Tibial artery (tissue), 4 donors: ENCODE measurements around the gene BAZ2B.

Experiments used
- DNase-seq, 2 donors: peaks; one replicate each; pipeline ENCODE4 v3.0.0-alpha.2; 2019
- H3K27ac ChIP-seq, 2 donors: fragments of 200-600 bp; sonication (generic) in 1 of 2; 1 replicate in 1 of 2; 2 replicates in 1 of 2; pipeline ENCODE4 v1.5.1; 2018 to 2019; ENCODE audit warnings: mild to moderate bottlenecking in 1 of 2
- H3K27me3 ChIP-seq, 2 donors: fragments of 200-600 bp; sonication (generic) in 1 of 2; one replicate each; pipeline versions ENCODE4 v1.5.1 to v1.6.0; 2016 to 2019
- H3K36me3 ChIP-seq, 3 donors: fragments of 200-600 bp; sonication (generic) in 2 of 3; one replicate each; pipeline ENCODE4 v1.5.1; 2016 to 2019; ENCODE audit warnings: mild to moderate bottlenecking in 2 of 3
- H3K4me1 ChIP-seq, 4 donors: fragments of 200-600 bp; sonication (generic) in 2 of 4; 1 replicate in 3 of 4; 2 replicates in 1 of 4; pipeline ENCODE4 v1.5.1; 2016 to 2019
- H3K4me3 ChIP-seq, 2 donors: fragments of 200-600 bp; sonication (generic) in 1 of 2; 1 replicate in 1 of 2; 2 replicates in 1 of 2; pipeline ENCODE4 v1.5.1; 2018 to 2019; ENCODE audit warnings: mild to moderate bottlenecking in 2 of 2
- H3K9me3 ChIP-seq, 3 donors: fragments of 200-600 bp; sonication (generic) in 1 of 3; one replicate each; pipeline ENCODE4 v1.5.1; 2016 to 2019
- CTCF ChIP-seq, 2 experiments: fragments of 200-600 bp in 1 of 2; fragments of 450-650 bp in 1 of 2; IDR thresholded peaks; one replicate each; pipeline ENCODE4 v1.5.1; 2017 to 2019; ENCODE audit warnings: antibody characterized with exemption in 2 of 2, mild to moderate bottlenecking in 1 of 2, moderate library complexity in 1 of 2
- intact Hi-C: fragments of 100-400 bp; cut with DNase I; formaldehyde crosslinking; loops from one replicate; pipeline ENCODE4 v1.15.0; 2023; ENCODE audit warnings: low total_unique reads

Gene BAZ2B

GRCh38 chr2:159651884-159652283 is 35.5 kb upstream of the BAZ2B start:
- Histone ChIP-seq H3K27ac (no peak overlapping the region), H3K9me3 (no peaks in the 10 kb centered on the region), H3K36me3 (no peaks in the 10 kb centered on the region), H3K4me1 (no peaks in the 10 kb centered on the region), H3K4me3 (no peak overlapping the region), H3K27me3 (no peaks in the 10 kb centered on the region)
- no peak for DNase-seq
- TF ChIP-seq CTCF (IDR thresholded peaks at IDR 0.05): no peak
- intact Hi-C loops: no loop called here

GRCh38 chr2:159650574-159650973 is 34.2 kb upstream of the BAZ2B start:
- Histone ChIP-seq H3K4me1 (no peaks in the 10 kb centered on the region), H3K9me3 (no peaks in the 10 kb centered on the region), H3K4me3 (no peak overlapping the region), H3K27me3 (no peaks in the 10 kb centered on the region), H3K36me3 (no peaks in the 10 kb centered on the region), H3K27ac (no peak overlapping the region)
- DNase-seq: no peak
- intact Hi-C loops: no loop called here
- no peak for TF ChIP-seq CTCF (IDR thresholded peaks at IDR 0.05)

GRCh38 chr2:159648643-159649042 is 32.3 kb upstream of the BAZ2B start:
- Histone ChIP-seq H3K27ac (no peak overlapping the region), H3K27me3 (no peaks in the 10 kb centered on the region), H3K36me3 (no peaks in the 10 kb centered on the region), H3K4me3 (no peak overlapping the region), H3K4me1 (no peaks in the 10 kb centered on the region), H3K9me3 (no peaks in the 10 kb centered on the region)
- no peak for TF ChIP-seq CTCF (IDR thresholded peaks at IDR 0.05)
- DNase-seq: no peak
- intact Hi-C loops: no loop called here

- Histone ChIP-seq H3K27me3 (no peaks in the 10 kb centered on the region), H3K36me3 (no peaks in the 10 kb centered on the region), H3K27ac (no peak overlapping the region), H3K4me3 (no peak overlapping the region), H3K9me3 (no peaks in the 10 kb centered on the region), H3K4me1 (no peaks in the 10 kb centered on the region)
- no peak for TF ChIP-seq CTCF (IDR thresholded peaks at IDR 0.05)
- intact Hi-C loops: no loop called here
- DNase-seq: no peak
Measured at GRCh38 chr2:159647667-159648066, 31.3 kb upstream of the BAZ2B start.

- no peak for DNase-seq
- no peak overlapping the region for H3K27ac ChIP-seq
- no peaks in the 10 kb centered on the region for H3K9me3 ChIP-seq
- no peak for TF ChIP-seq CTCF (IDR thresholded peaks at IDR 0.05)
- H3K4me1 ChIP-seq: no peaks in the 10 kb centered on the region
- H3K36me3 ChIP-seq: no peaks in the 10 kb centered on the region
- intact Hi-C loops: no loop called here
- no peak overlapping the region for H3K4me3 ChIP-seq
- H3K27me3 ChIP-seq: no peaks in the 10 kb centered on the region
Measured at GRCh38 chr2:159640176-159640575, 23.8 kb upstream of the BAZ2B start.

GRCh38 chr2:159639712-159640111 is 23.4 kb upstream of the BAZ2B start:
- H3K4me1 ChIP-seq: no peaks in the 10 kb centered on the region
- no peaks in the 10 kb centered on the region for H3K36me3 ChIP-seq
- no peak for TF ChIP-seq CTCF (IDR thresholded peaks at IDR 0.05)
- no peaks in the 10 kb centered on the region for H3K27me3 ChIP-seq
- H3K27ac ChIP-seq: no peak overlapping the region
- DNase-seq: no peak
- intact Hi-C loops: no loop called here
- no peaks in the 10 kb centered on the region for H3K9me3 ChIP-seq
- no peak overlapping the region for H3K4me3 ChIP-seq
